ENCODE results near the gene USP1.
A peak's percentile ranks its signal among the peaks of the same experiment; 100 is the strongest.

Gene USP1

DNA sequence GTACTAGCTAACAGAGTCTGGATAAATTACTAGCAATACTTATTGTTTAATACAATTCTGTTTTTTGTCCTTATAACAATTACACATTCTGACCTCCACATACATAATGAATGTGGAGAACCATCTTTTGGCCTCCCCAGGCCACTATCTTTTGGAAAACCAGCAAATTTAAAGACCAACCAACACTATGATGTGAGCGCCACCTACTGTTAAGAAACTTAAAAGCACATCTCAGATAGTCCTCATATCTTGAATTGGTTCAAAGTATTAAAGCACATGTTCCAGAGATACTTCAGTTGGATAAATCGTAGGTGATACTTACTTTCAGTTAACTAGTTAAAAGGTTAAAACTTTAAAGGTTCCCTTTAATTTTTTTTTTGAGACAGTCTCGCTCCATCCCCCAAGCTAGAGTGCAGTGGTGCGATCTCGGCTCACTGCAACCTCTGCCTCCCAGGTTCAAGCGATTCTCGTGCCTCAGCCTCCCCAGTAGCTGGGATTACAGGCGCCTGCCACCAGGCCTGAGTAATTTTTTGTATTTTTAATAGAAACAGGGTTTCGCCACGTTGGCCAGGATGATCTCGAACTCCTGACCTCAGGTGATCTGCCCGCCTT lies 29.3 kb upstream of the USP1 start:
- Mint-ChIP-seq H3K36me3 (ENCODE audit: low read depth) (no peaks in the 10 kb centered on the region), H3K4me1 (ENCODE audit: low read depth) (no peaks in the 10 kb centered on the region), H3K4me3 (no peak overlapping the region), H3K9me3 (no peaks in the 10 kb centered on the region), H3K27ac (no peak overlapping the region), H3K27me3 (ENCODE audit: low read depth) (peaks cover 5% of the 10 kb centered on the region)
- DNase-seq (ENCODE audit: low spot score), result no peak

DNA sequence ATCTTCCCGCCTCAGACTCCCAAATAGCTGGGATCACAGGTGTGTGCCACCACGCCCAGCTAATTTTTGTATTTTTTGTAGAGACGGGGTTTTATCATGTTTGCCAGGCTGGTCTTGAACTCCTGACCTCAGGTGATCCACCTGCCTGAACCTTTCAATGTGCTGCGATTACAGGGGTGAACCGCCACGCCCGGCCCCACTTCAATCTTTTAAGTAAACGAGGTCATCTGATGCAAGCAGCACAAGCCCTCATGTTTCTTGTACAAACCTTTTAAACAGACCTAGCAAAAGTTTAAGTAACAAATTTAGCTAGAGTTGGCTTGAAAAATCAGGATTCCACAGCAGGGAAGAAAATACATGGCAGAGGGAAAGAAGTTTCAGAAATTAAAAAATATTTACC lies 21.2 kb upstream of the USP1 start:
- H3K4me1 Mint-ChIP-seq (ENCODE audit: low read depth), result no peaks in the 10 kb centered on the region
- no peak overlapping the region for H3K4me3 Mint-ChIP-seq
- H3K9me3 Mint-ChIP-seq, result no peaks in the 10 kb centered on the region
- no peaks in the 10 kb centered on the region for H3K36me3 Mint-ChIP-seq (ENCODE audit: low read depth)
- no peak overlapping the region for H3K27ac Mint-ChIP-seq
- DNase-seq (ENCODE audit: low spot score), result no peak
- H3K27me3 Mint-ChIP-seq (ENCODE audit: low read depth), result peaks cover 24% of the 10 kb centered on the region

GRCh38 chr1:62417351-62417999 lies 19.4 kb upstream of the USP1 start:
- Mint-ChIP-seq H3K4me1 (ENCODE audit: low read depth) (no peaks in the 10 kb centered on the region), H3K4me3 (no peak overlapping the region), H3K27me3 (ENCODE audit: low read depth) (peaks cover 28% of the 10 kb centered on the region), H3K36me3 (ENCODE audit: low read depth) (no peaks in the 10 kb centered on the region), H3K27ac (no peak overlapping the region), H3K9me3 (no peaks in the 10 kb centered on the region)
- DNase-seq (ENCODE audit: low spot score), result no peak

DNA sequence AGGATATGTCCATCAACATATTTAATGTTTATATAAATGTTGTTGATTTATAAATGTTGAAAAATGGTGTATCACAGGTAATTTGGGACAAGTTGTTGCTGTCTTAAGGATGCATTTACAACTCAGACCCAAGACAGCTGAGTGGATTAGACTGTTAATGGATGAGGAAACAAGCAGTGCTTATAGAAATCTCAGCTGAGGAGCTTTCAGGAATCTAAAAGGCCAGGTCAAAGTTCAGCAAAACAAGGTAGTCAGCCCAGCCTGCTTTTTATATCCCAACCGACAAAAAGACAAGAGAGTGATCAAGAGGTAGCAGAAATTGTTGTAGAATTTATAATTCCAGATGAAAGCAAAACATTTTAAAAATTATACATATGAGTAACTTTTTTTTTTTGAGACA lies 16.6 kb upstream of the USP1 start:
- Mint-ChIP-seq H3K27ac (no peak overlapping the region), H3K27me3 (ENCODE audit: low read depth) (peaks cover 24% of the 10 kb centered on the region), H3K4me3 (no peak overlapping the region), H3K4me1 (ENCODE audit: low read depth) (no peaks in the 10 kb centered on the region), H3K36me3 (ENCODE audit: low read depth) (no peaks in the 10 kb centered on the region), H3K9me3 (no peaks in the 10 kb centered on the region)
- DNase-seq (ENCODE audit: low spot score), result no peak

GRCh38 chr1:62423580-62424242 lies 13.1 kb upstream of the USP1 start:
- H3K36me3 Mint-ChIP-seq (ENCODE audit: low read depth), result no peaks in the 10 kb centered on the region
- H3K9me3 Mint-ChIP-seq, result no peaks in the 10 kb centered on the region
- H3K4me1 Mint-ChIP-seq (ENCODE audit: low read depth), result no peaks in the 10 kb centered on the region
- no peak for DNase-seq (ENCODE audit: low spot score)
- H3K4me3 Mint-ChIP-seq, result no peak overlapping the region
- no peak overlapping the region for H3K27ac Mint-ChIP-seq
- peaks cover 18% of the 10 kb centered on the region for H3K27me3 Mint-ChIP-seq (ENCODE audit: low read depth)

DNA sequence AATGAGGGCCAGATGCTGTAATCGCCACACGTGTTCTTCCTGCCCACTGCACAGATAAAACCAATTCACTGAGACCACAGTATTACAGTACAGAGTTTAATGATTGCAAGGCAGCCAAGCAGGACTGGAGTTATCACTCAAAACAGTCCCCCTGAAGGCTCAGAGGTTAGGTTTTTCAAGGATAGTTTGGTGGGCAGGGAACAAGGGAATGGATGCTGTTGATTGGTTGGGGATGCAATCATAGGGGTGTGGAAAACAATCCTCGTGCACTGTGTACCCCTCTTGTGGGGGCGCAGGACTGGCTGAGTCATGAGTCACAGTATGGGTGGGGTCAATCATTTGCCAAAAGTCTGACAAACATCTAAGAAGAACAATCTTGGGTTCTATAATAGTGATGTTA lies 12.4 kb upstream of the USP1 start:
- Mint-ChIP-seq H3K4me3 (no peak overlapping the region), H3K4me1 (ENCODE audit: low read depth) (no peaks in the 10 kb centered on the region), H3K36me3 (ENCODE audit: low read depth) (no peaks in the 10 kb centered on the region), H3K27ac (no peak overlapping the region), H3K27me3 (ENCODE audit: low read depth) (peaks cover 18% of the 10 kb centered on the region), H3K9me3 (no peaks in the 10 kb centered on the region)
- DNase-seq (ENCODE audit: low spot score), result no peak

GRCh38 chr1:62425041-62425440 lies 11.8 kb upstream of the USP1 start:
- H3K27ac Mint-ChIP-seq, result no peak overlapping the region
- H3K27me3 Mint-ChIP-seq (ENCODE audit: low read depth), result peaks cover 14% of the 10 kb centered on the region
- no peaks in the 10 kb centered on the region for H3K4me1 Mint-ChIP-seq (ENCODE audit: low read depth)
- no peaks in the 10 kb centered on the region for H3K36me3 Mint-ChIP-seq (ENCODE audit: low read depth)
- H3K4me3 Mint-ChIP-seq, result no peak overlapping the region
- DNase-seq (ENCODE audit: low spot score), result no peak
- H3K9me3 Mint-ChIP-seq, result no peaks in the 10 kb centered on the region

- H3K4me3 Mint-ChIP-seq, result no peak overlapping the region
- no peak overlapping the region for H3K27ac Mint-ChIP-seq
Measured at GRCh38 chr1:62426237-62426636, 10.6 kb upstream of the USP1 start.

DNA sequence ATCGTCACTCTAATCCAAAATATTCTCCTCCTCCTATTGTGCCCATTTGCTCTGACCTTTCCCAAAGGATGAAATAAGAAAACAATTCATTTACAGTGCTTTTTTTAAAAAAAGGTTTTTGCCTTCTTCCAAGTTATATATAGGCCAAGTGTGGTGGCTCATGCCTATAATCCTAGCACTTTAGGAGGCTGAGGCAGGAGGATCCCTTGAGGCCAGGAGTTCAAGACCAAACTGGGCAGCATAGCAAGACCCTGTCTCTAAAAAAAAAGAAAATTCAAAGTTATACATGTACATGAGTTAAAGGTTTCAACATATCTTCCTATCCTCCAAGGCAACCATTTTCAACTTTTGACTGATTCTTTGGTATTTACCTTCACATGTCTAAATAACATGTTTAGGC lies 10.1 kb upstream of the USP1 start:
- Mint-ChIP-seq H3K9me3 (no peaks in the 10 kb centered on the region), H3K27me3 (ENCODE audit: low read depth) (peaks cover 19% of the 10 kb centered on the region), H3K4me1 (ENCODE audit: low read depth) (no peaks in the 10 kb centered on the region), H3K36me3 (ENCODE audit: low read depth) (no peaks in the 10 kb centered on the region), H3K27ac (no peak overlapping the region), H3K4me3 (no peak overlapping the region)
- no peak for DNase-seq (ENCODE audit: low spot score)

More at GRCh38 chr1:62426237-62426636, 10.6 kb upstream of the USP1 start:
- no peaks in the 10 kb centered on the region for H3K4me1 Mint-ChIP-seq (ENCODE audit: low read depth)
- no peaks in the 10 kb centered on the region for H3K36me3 Mint-ChIP-seq (ENCODE audit: low read depth)
- H3K27me3 Mint-ChIP-seq (ENCODE audit: low read depth), result peaks cover 16% of the 10 kb centered on the region
- H3K9me3 Mint-ChIP-seq, result no peaks in the 10 kb centered on the region
- no peak for DNase-seq (ENCODE audit: low spot score)

- no peaks in the 10 kb centered on the region for H3K36me3 Mint-ChIP-seq (ENCODE audit: low read depth)
- no peak for DNase-seq (ENCODE audit: low spot score)
- no peak overlapping the region for H3K4me3 Mint-ChIP-seq
- no peak overlapping the region for H3K27ac Mint-ChIP-seq
- no peaks in the 10 kb centered on the region for H3K9me3 Mint-ChIP-seq
- H3K4me1 Mint-ChIP-seq (ENCODE audit: low read depth), result no peaks in the 10 kb centered on the region
- peaks cover 23% of the 10 kb centered on the region for H3K27me3 Mint-ChIP-seq (ENCODE audit: low read depth)
Measured at GRCh38 chr1:62428351-62428750, 8.5 kb upstream of the USP1 start.

GRCh38 chr1:62429581-62429980 lies 7.3 kb upstream of the USP1 start:
- H3K9me3 Mint-ChIP-seq, result no peaks in the 10 kb centered on the region
- DNase-seq (ENCODE audit: low spot score), result no peak
- H3K4me3 Mint-ChIP-seq, result no peak overlapping the region
- no peaks in the 10 kb centered on the region for H3K4me1 Mint-ChIP-seq (ENCODE audit: low read depth)
- no peaks in the 10 kb centered on the region for H3K36me3 Mint-ChIP-seq (ENCODE audit: low read depth)
- H3K27me3 Mint-ChIP-seq (ENCODE audit: low read depth), result peaks cover 23% of the 10 kb centered on the region
- no peak overlapping the region for H3K27ac Mint-ChIP-seq

- DNase-seq (ENCODE audit: low spot score), result no peak
- peak overlapping the region; percentile 49 for H3K4me3 Mint-ChIP-seq
- H3K9me3 Mint-ChIP-seq, result peaks cover 3% of the 10 kb centered on the region
- H3K27ac Mint-ChIP-seq, result no peak overlapping the region
- H3K36me3 Mint-ChIP-seq (ENCODE audit: low read depth), result peaks cover 14% of the 10 kb centered on the region
- H3K4me1 Mint-ChIP-seq (ENCODE audit: low read depth), result peaks cover 10% of the 10 kb centered on the region
- peaks cover 19% of the 10 kb centered on the region for H3K27me3 Mint-ChIP-seq (ENCODE audit: low read depth)
Measured at GRCh38 chr1:62433861-62434617, 2.8 kb upstream of the USP1 start.

DNA sequence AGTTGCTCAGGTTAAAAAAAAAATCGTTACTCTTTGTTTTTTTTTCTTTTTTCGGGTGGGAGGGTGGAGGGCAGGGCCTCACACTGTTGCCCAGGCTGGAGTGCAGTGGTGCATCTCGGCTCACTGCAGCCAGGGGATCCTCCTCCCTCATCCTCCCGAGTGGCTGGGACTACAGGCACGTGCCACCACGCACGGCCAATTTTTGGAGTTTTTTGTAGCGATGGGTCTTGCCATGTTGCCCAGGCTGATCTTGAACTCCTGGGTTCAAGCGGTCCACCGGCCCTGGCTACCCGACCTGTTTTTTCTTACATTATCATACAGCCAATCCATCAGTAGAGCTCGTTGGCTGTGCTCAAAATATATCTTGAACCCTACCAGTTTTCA lies 2.2 kb upstream of the USP1 start:
- DNase-seq (ENCODE audit: low spot score), result no peak
- H3K4me1 Mint-ChIP-seq (ENCODE audit: low read depth), result peaks cover 10% of the 10 kb centered on the region
- peaks cover 14% of the 10 kb centered on the region for H3K36me3 Mint-ChIP-seq (ENCODE audit: low read depth)
- H3K4me3 Mint-ChIP-seq, result peak overlapping the region; percentile 49
- H3K27me3 Mint-ChIP-seq (ENCODE audit: low read depth), result peaks cover 19% of the 10 kb centered on the region
- peaks cover 3% of the 10 kb centered on the region for H3K9me3 Mint-ChIP-seq
- H3K27ac Mint-ChIP-seq, result no peak overlapping the region
